SK-N-SH treated with all-trans-retinoic acid at 6 μM for 48 hours (cell line): ENCODE measurements around the gene DRD4.
"Not testable (repeated sequence)": the region's sequence is repeated elsewhere in the genome, so short reads cannot be mapped to it uniquely, and the experiment has no call there.

Experiments
- CREB5 ChIP-seq: fragments of 250-450 bp; sonication (Bioruptor Pico); IDR thresholded peaks from 2 replicates; pipeline ENCODE4 v1.5.1; 2020; ENCODE audit warnings: low read depth, mild to moderate bottlenecking, moderate library complexity
- ESRRG ChIP-seq: fragments of 250-450 bp; sonication (Bioruptor Pico); IDR thresholded peaks from 2 replicates; pipeline ENCODE4 v1.6.1; 2021; ENCODE audit warnings: mild to moderate bottlenecking
- GLIS3 ChIP-seq: fragments of 250-450 bp; sonication (Bioruptor Pico); IDR thresholded peaks from 2 replicates; pipeline ENCODE4 v1.5.0; 2020; ENCODE audit warnings: mild to moderate bottlenecking, moderate library complexity
- PATZ1 ChIP-seq: fragments of 250-450 bp; sonication (Bioruptor Pico); IDR thresholded peaks from 2 replicates; pipeline ENCODE4 v1.8.0; 2020; ENCODE audit warnings: mild to moderate bottlenecking, moderate library complexity, borderline replicate concordance
- PPARA ChIP-seq: fragments of 250-450 bp; sonication (Bioruptor Pico); IDR thresholded peaks from 2 replicates; pipeline ENCODE4 v1.5.0; 2020; ENCODE audit warnings: mild to moderate bottlenecking, borderline replicate concordance
- RARB ChIP-seq: fragments of 250-450 bp; sonication (Bioruptor Pico); IDR thresholded peaks from 2 replicates; pipeline ENCODE4 v1.8.0; 2021; ENCODE audit warnings: mild to moderate bottlenecking, moderate library complexity
- TCF4 ChIP-seq: fragments of 250-450 bp; sonication (Bioruptor Pico); IDR thresholded peaks from 2 replicates; pipeline ENCODE4 v1.8.0; 2021; ENCODE audit warnings: mild to moderate bottlenecking, moderate library complexity, borderline replicate concordance
- ZNF565 ChIP-seq: fragments of 450-650 bp; formaldehyde crosslinking; conservative IDR thresholded peaks from 2 replicates; pipeline ENCODE4 v1.5.0; 2020; ENCODE audit warnings: low read depth, mild to moderate bottlenecking, moderate library complexity

- not testable (repeated sequence) for TF ChIP-seq GLIS3 (CRISPR knock-in tag); ZNF565 (CRISPR knock-in tag); TCF4 (CRISPR knock-in tag); PATZ1 (CRISPR knock-in tag); ESRRG (CRISPR knock-in tag); CREB5 (CRISPR knock-in tag); PPARA; RARB
These were observed 53.2 kb downstream of the DRD4 start for GRCh38 chr11:690244-690643.
